ENCODE results near the gene NSL1. TPM values are rescaled to one million over a fixed set of nuclear protein-coding genes. Genes with fewer than 3 reads are reported as not detected.
A peak's percentile ranks its signal among the peaks of the same experiment; 100 is the strongest.
"Not testable (repeated sequence)": the region's sequence is repeated elsewhere in the genome, so short reads cannot be mapped to it uniquely, and the experiment has no call there.

NSL1 gene
- total RNA-seq, 2 experiments from 2014 or later = 21.2 to 23.7 TPM

DNA sequence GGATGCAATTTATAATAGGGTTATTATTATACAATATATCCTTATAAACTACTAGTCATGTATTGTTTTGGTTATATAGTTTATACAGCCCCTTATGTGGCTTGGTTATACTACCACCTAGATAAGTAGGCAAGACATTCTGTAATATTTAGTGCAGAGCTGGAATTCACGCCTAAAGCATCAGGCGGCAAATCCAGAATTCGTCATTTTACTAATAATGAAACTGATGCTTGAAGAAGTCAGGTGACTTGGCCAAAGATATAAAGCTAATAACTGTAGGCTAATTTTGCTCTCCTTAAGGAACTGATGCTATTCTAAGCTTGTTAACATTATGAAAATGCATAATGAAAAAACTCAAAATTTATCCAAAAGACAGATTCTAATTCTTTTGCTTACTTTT, 10.8 kb downstream of the NSL1 start:
- CTCF ChIA-PET = interaction anchor here (1.2 to 3.6 kb wide), 9 partner anchors 31 to 323 kb away, joined by 3 to 35 read pairs (median 13); partner anchors contain the start of gene BATF3
- intact Hi-C loops (cut with micrococcal nuclease) = no loop called here
- no peak overlapping the region for H3K4me3 Mint-ChIP-seq

GRCh38 chr1:212779086-212779485, 12.5 kb downstream of the NSL1 start:
- H3K27ac Mint-ChIP-seq; intact Hi-C loops (cut with micrococcal nuclease); H3K4me3 Mint-ChIP-seq; H3K27me3 Mint-ChIP-seq (ENCODE audit: low read depth); H3K9me3 Mint-ChIP-seq; DNase-seq; CTCF ChIA-PET: not testable (repeated sequence)
- Mint-ChIP-seq H3K4me1 (ENCODE audit: low read depth) (peaks cover 18% of the 10 kb centered on the region), H3K36me3 (ENCODE audit: low read depth) (peaks cover 21% of the 10 kb centered on the region)

More for the DNA sequence above, 10.8 kb downstream of the NSL1 start:
- Mint-ChIP-seq H3K27me3 (ENCODE audit: low read depth) (no peaks in the 10 kb centered on the region), H3K9me3 (no peaks in the 10 kb centered on the region), H3K36me3 (ENCODE audit: low read depth) (peaks cover 18% of the 10 kb centered on the region), H3K4me1 (ENCODE audit: low read depth) (peaks cover 11% of the 10 kb centered on the region), H3K27ac (no peak overlapping the region)
- DNase-seq = no peak

- Mint-ChIP-seq H3K27ac (no peak overlapping the region), H3K4me3 (no peak overlapping the region), H3K36me3 (ENCODE audit: low read depth) (peaks cover 24% of the 10 kb centered on the region), H3K27me3 (ENCODE audit: low read depth) (no peaks in the 10 kb centered on the region), H3K4me1 (ENCODE audit: low read depth) (peaks cover 17% of the 10 kb centered on the region), H3K9me3 (no peaks in the 10 kb centered on the region)
- intact Hi-C loops (cut with micrococcal nuclease) = no loop called here
- no peak for DNase-seq
- CTCF ChIA-PET = interaction anchor here (0.6 to 1.7 kb wide), 12 partner anchors 8 to 325 kb away, joined by 3 to 8 read pairs (median 3); no protein-coding TSS in a partner anchor
Observed at GRCh38 chr1:212777151-212777550, 14.4 kb downstream of the NSL1 start.

DNA sequence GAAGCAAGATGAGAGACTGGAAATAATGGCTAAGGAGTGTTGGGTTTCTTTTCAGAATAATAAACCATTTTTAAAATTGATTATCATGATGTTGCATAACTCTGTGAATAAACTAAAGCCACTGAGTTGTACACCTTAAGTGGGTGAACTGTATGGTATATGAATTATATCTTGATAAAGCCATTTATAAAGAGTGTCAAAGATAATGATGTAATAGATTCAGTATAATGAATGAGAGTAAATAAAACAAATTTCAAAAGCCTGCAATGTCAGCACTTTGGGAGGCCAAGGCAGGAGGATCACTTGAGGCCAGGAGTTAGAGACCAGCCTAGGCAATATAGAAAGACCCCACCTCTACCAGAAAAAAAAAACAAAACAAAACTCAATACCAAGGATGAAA, 16.3 kb downstream of the NSL1 start:
- Mint-ChIP-seq H3K27ac (no peak overlapping the region), H3K9me3 (peaks cover 8% of the 10 kb centered on the region), H3K4me1 (ENCODE audit: low read depth) (peaks cover 23% of the 10 kb centered on the region), H3K36me3 (ENCODE audit: low read depth) (peaks cover 31% of the 10 kb centered on the region), H3K4me3 (no peak overlapping the region), H3K27me3 (ENCODE audit: low read depth) (no peaks in the 10 kb centered on the region)
- intact Hi-C loops (cut with micrococcal nuclease) = no loop called here
- no peak for DNase-seq
- CTCF ChIA-PET = interaction anchor here (1.6 kb wide), 1 partner anchor 21 kb away, joined by 4 read pairs; no protein-coding TSS in a partner anchor

GRCh38 chr1:212774584-212774983, 17.0 kb downstream of the NSL1 start:
- no peak for DNase-seq
- no peak overlapping the region for H3K4me3 Mint-ChIP-seq
- H3K27ac Mint-ChIP-seq = no peak overlapping the region
- CTCF ChIA-PET = no interaction called here
- H3K36me3 Mint-ChIP-seq (ENCODE audit: low read depth) = peaks cover 35% of the 10 kb centered on the region
- H3K9me3 Mint-ChIP-seq = peaks cover 15% of the 10 kb centered on the region
- intact Hi-C loops (cut with micrococcal nuclease) = no loop called here
- H3K4me1 Mint-ChIP-seq (ENCODE audit: low read depth) = peaks cover 29% of the 10 kb centered on the region
- no peaks in the 10 kb centered on the region for H3K27me3 Mint-ChIP-seq (ENCODE audit: low read depth)

- no peak for DNase-seq
- H3K4me1 Mint-ChIP-seq (ENCODE audit: low read depth) = peaks cover 42% of the 10 kb centered on the region
- no peak overlapping the region for H3K4me3 Mint-ChIP-seq
- peaks cover 28% of the 10 kb centered on the region for H3K9me3 Mint-ChIP-seq
- CTCF ChIA-PET = interaction anchor here (1.1 to 3.6 kb wide), 3 partner anchors 9 to 108 kb away, joined by 4 to 9 read pairs (median 7); no protein-coding TSS in a partner anchor
- no peaks in the 10 kb centered on the region for H3K27me3 Mint-ChIP-seq (ENCODE audit: low read depth)
- peaks cover 42% of the 10 kb centered on the region for H3K36me3 Mint-ChIP-seq (ENCODE audit: low read depth)
- intact Hi-C loops (cut with micrococcal nuclease) = no loop called here
- H3K27ac Mint-ChIP-seq = no peak overlapping the region
Observed at GRCh38 chr1:212773011-212773410, 18.6 kb downstream of the NSL1 start.

- Mint-ChIP-seq H3K4me1 (ENCODE audit: low read depth) (peaks cover 42% of the 10 kb centered on the region), H3K36me3 (ENCODE audit: low read depth) (peaks cover 55% of the 10 kb centered on the region), H3K27me3 (ENCODE audit: low read depth) (no peaks in the 10 kb centered on the region), H3K9me3 (peaks cover 40% of the 10 kb centered on the region), H3K4me3 (no peak overlapping the region), H3K27ac (no peak overlapping the region)
- CTCF ChIA-PET = interaction anchor here (1.1 to 3.6 kb wide), 5 partner anchors 10 to 106 kb away, joined by 3 to 9 read pairs (median 7); no protein-coding TSS in a partner anchor
- intact Hi-C loops (cut with micrococcal nuclease) = no loop called here
- DNase-seq = no peak
Observed at GRCh38 chr1:212771341-212771740, 20.2 kb downstream of the NSL1 start.

DNA sequence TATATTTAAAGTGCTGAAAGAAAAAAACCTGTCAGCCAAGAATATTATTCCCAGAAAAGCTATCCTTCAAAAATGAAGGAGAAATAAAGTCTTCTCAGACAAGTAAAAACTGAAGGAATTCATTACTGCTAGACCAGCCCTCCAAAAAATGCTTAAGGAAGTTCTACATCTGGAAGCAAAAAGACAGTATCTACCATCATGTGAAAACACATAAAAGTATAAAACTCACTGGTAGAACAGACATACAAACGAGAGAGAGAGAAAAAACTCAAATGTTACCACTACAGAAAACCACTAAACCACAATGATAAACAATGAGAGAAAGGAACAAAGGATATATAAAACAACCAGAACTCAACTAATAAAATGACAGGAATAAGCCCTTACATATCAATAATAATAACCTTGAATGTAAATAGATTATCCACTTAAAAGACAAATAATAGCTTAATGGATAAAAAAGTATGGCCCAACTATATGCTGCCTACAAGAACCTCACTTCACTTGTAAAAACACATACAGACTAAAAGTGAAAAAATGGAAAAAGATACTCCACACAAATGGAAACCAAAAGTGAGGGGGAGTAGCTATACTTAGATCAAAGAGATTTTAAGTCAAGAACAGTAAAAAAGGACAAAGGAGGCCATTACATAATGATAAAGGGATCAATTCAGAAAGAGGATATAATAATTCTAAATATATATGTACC, 22.0 kb downstream of the NSL1 start:
- Mint-ChIP-seq H3K27me3 (ENCODE audit: low read depth) (no peaks in the 10 kb centered on the region), H3K36me3 (ENCODE audit: low read depth) (peaks cover 64% of the 10 kb centered on the region), H3K9me3 (peaks cover 42% of the 10 kb centered on the region), H3K4me3 (no peak overlapping the region), H3K27ac (peak overlapping the region; percentile 48), H3K4me1 (ENCODE audit: low read depth) (peaks cover 42% of the 10 kb centered on the region)
- CTCF ChIA-PET = interaction anchor here (0.6 to 2.4 kb wide), 18 partner anchors 7 to 590 kb away, joined by 3 to 11 read pairs (median 6); no protein-coding TSS in a partner anchor
- no peak for DNase-seq
- intact Hi-C loops (cut with micrococcal nuclease) = loop anchor here (1.0 kb wide), 1 partner anchor 17 kb away; no protein-coding TSS in a partner anchor

GRCh38 chr1:212766825-212767224, 24.8 kb downstream of the NSL1 start:
- Mint-ChIP-seq H3K36me3 (ENCODE audit: low read depth) (peaks cover 52% of the 10 kb centered on the region), H3K9me3 (peaks cover 40% of the 10 kb centered on the region), H3K4me1 (ENCODE audit: low read depth) (peaks cover 35% of the 10 kb centered on the region)
- H3K27ac Mint-ChIP-seq; intact Hi-C loops (cut with micrococcal nuclease); DNase-seq; H3K27me3 Mint-ChIP-seq (ENCODE audit: low read depth); H3K4me3 Mint-ChIP-seq: not testable (repeated sequence)
- CTCF ChIA-PET = interaction anchor here (0.6 kb wide), 1 partner anchor 98 kb away, joined by 7 read pairs; no protein-coding TSS in a partner anchor

GRCh38 chr1:212764718-212765281, 26.8 kb downstream of the NSL1 start:
- Mint-ChIP-seq H3K36me3 (ENCODE audit: low read depth) (peaks cover 41% of the 10 kb centered on the region), H3K4me1 (ENCODE audit: low read depth) (peaks cover 27% of the 10 kb centered on the region), H3K9me3 (peaks cover 29% of the 10 kb centered on the region)
- H3K4me3 Mint-ChIP-seq; H3K27ac Mint-ChIP-seq; DNase-seq; H3K27me3 Mint-ChIP-seq (ENCODE audit: low read depth): not testable (repeated sequence)
- CTCF ChIA-PET = interaction anchor here (0.7 to 1.1 kb wide), 2 partner anchors 97 to 589 kb away, joined by 3 to 4 read pairs; no protein-coding TSS in a partner anchor
- intact Hi-C loops (cut with micrococcal nuclease) = loop anchor here (5.0 kb wide), 1 partner anchor 287 kb away; no protein-coding TSS in a partner anchor

- intact Hi-C loops (cut with micrococcal nuclease) = loop anchor here (5.0 kb wide), 1 partner anchor 286 kb away; no protein-coding TSS in a partner anchor
- no peak overlapping the region for H3K27ac Mint-ChIP-seq
- CTCF ChIA-PET = interaction anchor here (0.8 to 2.6 kb wide), 6 partner anchors 13 to 98 kb away, joined by 3 to 15 read pairs (median 4); no protein-coding TSS in a partner anchor
- peaks cover 29% of the 10 kb centered on the region for H3K36me3 Mint-ChIP-seq (ENCODE audit: low read depth)
- H3K27me3 Mint-ChIP-seq (ENCODE audit: low read depth) = no peaks in the 10 kb centered on the region
- H3K4me3 Mint-ChIP-seq = no peak overlapping the region
- peaks cover 13% of the 10 kb centered on the region for H3K4me1 Mint-ChIP-seq (ENCODE audit: low read depth)
- peaks cover 14% of the 10 kb centered on the region for H3K9me3 Mint-ChIP-seq
- DNase-seq = no peak
Observed at GRCh38 chr1:212762839-212763238, 28.7 kb downstream of the NSL1 start.

- no peak for DNase-seq
- peaks cover 8% of the 10 kb centered on the region for H3K9me3 Mint-ChIP-seq
- H3K36me3 Mint-ChIP-seq (ENCODE audit: low read depth) = peaks cover 25% of the 10 kb centered on the region
- no peak overlapping the region for H3K4me3 Mint-ChIP-seq
- peaks cover 13% of the 10 kb centered on the region for H3K4me1 Mint-ChIP-seq (ENCODE audit: low read depth)
- H3K27ac Mint-ChIP-seq = no peak overlapping the region
- no peaks in the 10 kb centered on the region for H3K27me3 Mint-ChIP-seq (ENCODE audit: low read depth)
- CTCF ChIA-PET = interaction anchor here (0.6 to 2.6 kb wide), 6 partner anchors 9 to 97 kb away, joined by 3 to 15 read pairs (median 6); no protein-coding TSS in a partner anchor
- intact Hi-C loops (cut with micrococcal nuclease) = loop anchor here (5.0 kb wide), 1 partner anchor 285 kb away; no protein-coding TSS in a partner anchor
Observed at GRCh38 chr1:212762234-212762633, 29.3 kb downstream of the NSL1 start.
